ENCODE measurements around the gene PRR12.

Gene PRR12

GRCh38 chr19:49579947-49580263, 11.1 kb upstream of the PRR12 start:
- DNase-seq (ENCODE audit: extremely low spot score) = no peak
- no peak for TF ChIP-seq CTCF (IDR thresholded peaks at IDR 0.05; ENCODE audit: control extremely low read depth, extremely low read depth, low read depth, missing control alignments)
- POLR2A ChIA-PET = interaction anchor here (0.5 to 1.7 kb wide), 11 partner anchors 10 to 200 kb away, joined by 3 to 6 read pairs (median 4); partner anchors contain the start of genes AP2A1, RRAS and SCAF1
- CTCF ChIA-PET = interaction anchor here (1.0 to 4.6 kb wide), 11 partner anchors 10 to 372 kb away, joined by 3 to 59 read pairs (median 4); partner anchors contain the start of gene RRAS

GRCh38 chr19:49580264-49581006, 10.5 kb upstream of the PRR12 start, which contains the start of gene NOSIP:
Gene NOSIP, minus strand, starts transcription at chr19:49580556. Its CDS starts 19,865 bp downstream, at chr19:49560691.
- POLR2A ChIA-PET = interaction anchor here (0.5 to 1.7 kb wide), 13 partner anchors 10 to 200 kb away, joined by 3 to 11 read pairs (median 4); partner anchors contain the start of genes AP2A1, RRAS and SCAF1
- CTCF ChIA-PET = interaction anchor here (0.7 to 4.6 kb wide), 12 partner anchors 10 to 372 kb away, joined by 3 to 59 read pairs (median 4); no protein-coding TSS in a partner anchor

GRCh38 chr19:49581007-49581508, 9.9 kb upstream of the PRR12 start, which contains the start of gene PRRG2:
Gene PRRG2, plus strand, starts transcription at chr19:49581316. Its CDS starts 1,904 bp downstream, at chr19:49583220.
- CTCF ChIA-PET = interaction anchor here (0.7 to 4.6 kb wide), 9 partner anchors 11 to 373 kb away, joined by 3 to 59 read pairs (median 4); no protein-coding TSS in a partner anchor
- TF ChIP-seq CTCF (IDR thresholded peaks at IDR 0.05; ENCODE audit: control extremely low read depth, extremely low read depth, low read depth, missing control alignments) = no peak
- DNase-seq (ENCODE audit: extremely low spot score) = no peak
- POLR2A ChIA-PET = interaction anchor here (0.6 to 1.7 kb wide), 10 partner anchors 11 to 199 kb away, joined by 3 to 11 read pairs (median 4); partner anchors contain the start of genes AP2A1, RRAS and SCAF1

More at GRCh38 chr19:49580264-49581006, 10.5 kb upstream of the PRR12 start, which contains the start of gene NOSIP:
- TF ChIP-seq CTCF (IDR thresholded peaks at IDR 0.05; ENCODE audit: control extremely low read depth, extremely low read depth, low read depth, missing control alignments) = no peak
- DNase-seq (ENCODE audit: extremely low spot score) = peak; percentile 91

DNA sequence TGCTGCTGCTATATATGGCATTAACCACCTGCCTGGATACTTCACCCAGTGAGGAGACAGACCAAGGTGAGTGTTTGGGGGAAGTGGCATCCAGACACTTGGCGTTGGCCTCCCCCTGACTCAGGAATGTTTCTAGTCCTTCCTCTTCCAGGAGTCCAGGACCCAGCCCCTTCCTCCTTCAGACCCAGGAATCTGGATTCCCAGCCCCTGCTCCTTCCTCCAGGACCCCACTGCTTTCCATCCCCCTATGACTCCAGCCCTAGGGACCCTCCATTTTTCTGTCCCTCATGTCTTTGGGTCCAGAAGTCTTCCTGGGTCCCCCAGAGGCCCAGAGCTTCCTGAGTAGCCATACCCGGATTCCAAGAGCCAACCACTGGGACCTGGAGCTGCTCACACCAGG, 7.7 kb upstream of the PRR12 start:
- POLR2A ChIA-PET = no interaction called here
- DNase-seq (ENCODE audit: extremely low spot score) = no peak
- no peak for TF ChIP-seq CTCF (IDR thresholded peaks at IDR 0.05; ENCODE audit: control extremely low read depth, extremely low read depth, low read depth, missing control alignments)
- CTCF ChIA-PET = interaction anchor here (2.0 kb wide), 1 partner anchor 13 kb away, joined by 10 read pairs; no protein-coding TSS in a partner anchor

- no peak for DNase-seq (ENCODE audit: extremely low spot score)
- POLR2A ChIA-PET = no interaction called here
- no peak for TF ChIP-seq CTCF (IDR thresholded peaks at IDR 0.05; ENCODE audit: control extremely low read depth, extremely low read depth, low read depth, missing control alignments)
- CTCF ChIA-PET = no interaction called here
Observed at GRCh38 chr19:49585023-49585422, 6.0 kb upstream of the PRR12 start.

GRCh38 chr19:49587227-49587626, 3.8 kb upstream of the PRR12 start:
- DNase-seq (ENCODE audit: extremely low spot score) = no peak
- POLR2A ChIA-PET = interaction anchor here (0.6 to 0.7 kb wide), 3 partner anchors 20 to 974 kb away, joined by 3 to 8 read pairs (median 3); no protein-coding TSS in a partner anchor
- TF ChIP-seq CTCF (IDR thresholded peaks at IDR 0.05; ENCODE audit: control extremely low read depth, extremely low read depth, low read depth, missing control alignments) = no peak
- CTCF ChIA-PET = no interaction called here
